K562 (cell line): ENCODE measurements around the gene FRMD4A. TPM values are rescaled to one million over a fixed set of nuclear protein-coding genes. Genes with fewer than 3 reads are reported as not detected.

Experiments
- ATAC-seq: fragments of 200-7000 bp; cut with Tn5 transposase; 3 replicates; pipeline ENCODE4 v1.9.1; 2020; ENCODE audit warnings: moderate library complexity
- BruUV-seq: library from RNA; stranded (reverse); fragments of 400-500 nt; replicated peaks from 2 replicates; lab custom pipeline; 2021; lab: Mats Ljungman, UMichigan
- CTCF ChIA-PET: fragments of 300-600 bp; formaldehyde crosslinking; extraction: SDS; loops from one replicate; lab custom pipeline; 2021; ENCODE audit warnings: low intra/inter-chr PET ratio; lab: Yijun Ruan, JAX
- POLR2A ChIA-PET: fragments of 300-600, 350-650 bp; sonication (Branson Sonifier 250); formaldehyde crosslinking; extraction: SDS; loops from one replicate; lab custom pipeline; 2021; ENCODE audit warnings: antibody characterized with exemption, inconsistent platforms; lab: Yijun Ruan, JAX
- DNase-seq, 4 experiments: peaks; one replicate each; pipeline versions ENCODE4 v3.0.0 to v3.0.0-alpha.2; 2011 to 2018; ENCODE audit warnings: low spot score in 3 of 4, mixed read lengths in 3 of 4; ENCODE audit errors: extremely low read depth in 1 of 4
- FAIRE-seq: peaks from 2 replicates; lab custom pipeline; 2011; peaks lifted over from hg19 to GRCh38; lab: Jason Lieb, UNC
- H2AFZ ChIP-seq: 2 replicates; pipeline ENCODE4 v1.6.0; 2011; ENCODE audit warnings: low read depth, low read length, control low read depth, inconsistent platforms
- H3K27ac ChIP-seq: fragments of 200-600 bp; 3 replicates; pipeline ENCODE4 v1.8.0; 2011; ENCODE audit warnings: low read depth, mild to moderate bottlenecking, control low read depth, inconsistent platforms, low read length, moderate library complexity, mixed read lengths; ENCODE audit errors: extremely low read depth
- H3K27me3 ChIP-seq, 2 experiments: fragments of 300-600 bp in 1 of 2; 2 replicates in 1 of 2; 3 replicates in 1 of 2; pipeline versions ENCODE4 v1.6.0 to v1.8.0; 2011; ENCODE audit warnings: inconsistent platforms in 2 of 2, low read length in 2 of 2, mild to moderate bottlenecking in 1 of 2, mixed read lengths in 1 of 2, moderate library complexity in 1 of 2; ENCODE audit not compliant: control insufficient read depth in 2 of 2, insufficient read depth in 2 of 2
- H3K36me3 ChIP-seq: fragments of 300-600 bp; 3 replicates; pipeline ENCODE4 v1.8.0; 2011; ENCODE audit warnings: mild to moderate bottlenecking, low read length, inconsistent platforms; ENCODE audit not compliant: control insufficient read depth, insufficient read depth
- H3K4me1 ChIP-seq, 2 experiments: fragments of 200-600 bp in 1 of 2; replicated peaks in 1 of 2; 2 replicates in 1 of 2; 3 replicates in 1 of 2; pipeline versions ENCODE4 v1.5.1 to v1.8.0; 2011; ENCODE audit warnings: inconsistent platforms in 2 of 2, low read length in 2 of 2, mild to moderate bottlenecking in 1 of 2, mixed read lengths in 1 of 2, moderate library complexity in 1 of 2; ENCODE audit not compliant: control insufficient read depth in 2 of 2, insufficient read depth in 2 of 2
- H3K4me2 ChIP-seq: 2 replicates; pipeline ENCODE4 v1.6.1; 2011; ENCODE audit warnings: low read length, control low read depth, inconsistent platforms, mixed read lengths; ENCODE audit not compliant: insufficient read depth
- H3K4me3 ChIP-seq: fragments of 200-600 bp; sonication (generic), shearing (Covaris generic); 2 replicates; pipeline ENCODE4 v1.5.1; 2016; ENCODE audit warnings: control low read depth, inconsistent platforms
- H3K79me2 ChIP-seq: fragments of 200-600 bp; 3 replicates; pipeline ENCODE4 v1.8.0; 2011; ENCODE audit warnings: low read length, inconsistent platforms; ENCODE audit not compliant: control insufficient read depth, insufficient read depth
- H3K9ac ChIP-seq, 2 experiments: 2 replicates each; pipeline versions ENCODE4 v1.6.0 to v1.6.1; 2011; ENCODE audit warnings: low read depth in 2 of 2, low read length in 2 of 2, control low read depth in 1 of 2, inconsistent platforms in 1 of 2, mild to moderate bottlenecking in 1 of 2, mixed read lengths in 1 of 2; ENCODE audit not compliant: insufficient read depth in 1 of 2
- H3K9me1 ChIP-seq: one replicate; pipeline ENCODE4 v1.6.0; 2011; ENCODE audit warnings: inconsistent platforms, mild to moderate bottlenecking, low read length, moderate library complexity; ENCODE audit not compliant: control insufficient read depth, insufficient read depth
- H3K9me3 ChIP-seq: replicated peaks from 2 replicates; pipeline ENCODE4 v1.5.1; 2011; ENCODE audit warnings: low read depth, low read length, inconsistent platforms; ENCODE audit not compliant: control insufficient read depth, insufficient read depth
- H4K20me1 ChIP-seq: replicated peaks from 2 replicates; pipeline ENCODE4 v1.6.1; 2011; ENCODE audit warnings: low read length, inconsistent platforms, mixed read lengths; ENCODE audit not compliant: control insufficient read depth, insufficient read depth
- ELF4 ChIP-seq: fragments of 450-650 bp; formaldehyde crosslinking; IDR thresholded peaks from 2 replicates; pipeline ENCODE4 v1.4.0; 2022; ENCODE audit warnings: missing genetic modification characterization
- HMGN3 ChIP-seq: IDR thresholded peaks from 2 replicates; pipeline ENCODE4 v1.6.1; 2011; ENCODE audit warnings: borderline replicate concordance, low read depth, mild to moderate bottlenecking, mixed read lengths, low read length; ENCODE audit not compliant: insufficient read length; ENCODE audit errors: extremely low read depth
- MAFG ChIP-seq: fragments of 450-650 bp; conservative IDR thresholded peaks from 2 replicates; pipeline ENCODE4 v1.6.1; 2016; ENCODE audit warnings: missing genetic modification characterization, missing compliant biosample characterization
- NR3C1 ChIP-seq: sonication (generic); formaldehyde crosslinking; IDR thresholded peaks from 2 replicates; pipeline ENCODE4 v1.8.1; 2022; ENCODE audit warnings: missing genetic modification reagents
- POLR2H ChIP-seq: IDR thresholded peaks from 2 replicates; pipeline ENCODE4 v1.6.1; 2016; ENCODE audit warnings: missing genetic modification characterization, low read depth, mild to moderate bottlenecking, control low read depth, missing compliant biosample characterization, moderate library complexity
- RBFOX2 ChIP-seq: fragments of 200-400 bp; formaldehyde crosslinking; IDR thresholded peaks from 2 replicates; pipeline ENCODE4 v1.6.1; 2017; ENCODE audit warnings: low read depth, mild to moderate bottlenecking, low read length, moderate library complexity
- RFX1 ChIP-seq: fragments of 450-650 bp; IDR thresholded peaks from 2 replicates; pipeline ENCODE4 v1.6.1; 2016; ENCODE audit warnings: mild to moderate bottlenecking, moderate library complexity
- RHOXF2B ChIP-seq: fragments of 250-450 bp; sonication (Bioruptor Pico); conservative IDR thresholded peaks from 2 replicates; pipeline ENCODE4 v1.5.1; 2021
- SRSF9 ChIP-seq: fragments of 200-400 bp; formaldehyde crosslinking; IDR thresholded peaks from 2 replicates; pipeline ENCODE4 v1.6.1; 2017; ENCODE audit warnings: low read depth, low read length, borderline replicate concordance
- TEAD1 ChIP-seq, 2 experiments: fragments of 450-650 bp in 1 of 2; sonication (generic) in 1 of 2; formaldehyde crosslinking; IDR thresholded peaks; 2 replicates each; pipeline versions ENCODE4 v1.4.0 to v1.8.0; 2020 to 2022; ENCODE audit warnings: mild to moderate bottlenecking in 2 of 2, missing genetic modification reagents in 1 of 2
- U2AF2 ChIP-seq: fragments of 200-400 bp; formaldehyde crosslinking; optimal IDR thresholded peaks from 2 replicates; pipeline ENCODE3; 2017; ENCODE audit warnings: low read depth, mild to moderate bottlenecking, low read length
- ZC3H4 ChIP-seq: sonication (generic); formaldehyde crosslinking; IDR thresholded peaks from 2 replicates; pipeline ENCODE4 v1.9.0; 2021; ENCODE audit warnings: missing genetic modification reagents, borderline replicate concordance
- ZNF41 ChIP-seq: fragments of 250-450 bp; sonication (Bioruptor Pico); conservative IDR thresholded peaks from 2 replicates; pipeline ENCODE4 v1.4.0; 2020; ENCODE audit warnings: mild to moderate bottlenecking
- ZNF589 ChIP-seq: fragments of 200-800 bp; sonication (Bioruptor generic); IDR thresholded peaks from 2 replicates; pipeline ENCODE4 v1.6.1; 2016; ENCODE audit warnings: low read depth, missing genetic modification characterization, missing compliant biosample characterization
- WGBS: fragments of 100-300 bp; shearing (Covaris generic); methylation state at CpG from one replicate; pipeline ENCODE4 v1.1.6; 2016; ENCODE audit warnings: low coverage, mixed read lengths; ENCODE audit not compliant: insufficient coverage; ENCODE audit errors: missing lambda C conversion rate; 5-methylcytosine and 5-hydroxymethylcytosine counted together
- in situ Hi-C: fragments of 300-500 bp; cut with MboI; formaldehyde crosslinking; loops from 4 replicates; pipeline ENCODE4 v1.15.0; 2018; ENCODE audit warnings: inconsistent platforms, mixed read lengths
- intact Hi-C: fragments of 100-400 bp; cut with micrococcal nuclease; formaldehyde crosslinking; loops from 2 replicates; pipeline ENCODE4 v1.14.2; 2022
- polyA plus RNA-seq, 8 experiments: library from polyadenylated mRNA; depleted of rRNA in 4 of 8; stranded (reverse) in 5 of 8; unstranded in 3 of 8; fragments of >200 nt; fragmentation: Nextera tagmentation in 2 of 8; fragmentation: Illumina TruSeq in 1 of 8; extraction: Ambion mirVana in 2 of 8; extraction: Trizol in 1 of 8; gene quantifications; 2 replicates each; pipeline versions ENCODE4 v1.2.1 to v1.2.3, GENCODE V29; 2011 to 2014; ENCODE audit warnings: inconsistent platforms in 1 of 8, missing spikeins in 1 of 8
- total RNA-seq, 7 experiments: library from RNA; depleted of rRNA in 6 of 7; stranded (reverse); fragments of >200 nt in 6 of 7; fragmentation: Illumina TruSeq in 2 of 7; extraction: Trizol in 2 of 7; gene quantifications; 2 replicates each; pipeline versions ENCODE4 v1.2.1 to v1.2.3, GENCODE V29; 2011 to 2021; ENCODE audit warnings: low replicate concordance in 1 of 7
- TF ChIP-seq, protein P1 (sequence below): sonication (generic); formaldehyde crosslinking; IDR thresholded peaks from 2 replicates; pipeline ENCODE4 v1.8.1; 2023; ENCODE audit warnings: mild to moderate bottlenecking, missing genetic modification reagents

The FRMD4A gene
- total and polyA plus RNA-seq, 9 of the 15 experiments (the other 6 are each of a cell fraction or from before 2014, with no cell fraction given) = 0.80 to 5.2 (median 3.0) TPM

- Histone ChIP-seq H3K9ac (no peak overlapping the region), H4K20me1 (0 out of 2 replicates have a peak, but pooled peaks cover under 1% of the 10 kb centered on the region), H3K36me3 (no peaks in the 10 kb centered on the region), H3K9me3 (no peaks in the 10 kb centered on the region), H3K27me3 (no peaks in the 10 kb centered on the region; a peak in 2 of 5 replicates), H3K4me3 (no peak overlapping the region), H3K27ac (no peak overlapping the region), H3K79me2 (no peaks in the 10 kb centered on the region), H3K9me1 (peaks cover under 1% of the 10 kb centered on the region), H2AFZ (no peak overlapping the region), H3K4me2 (no peak overlapping the region), H3K4me1 (no peaks in the 10 kb centered on the region)
- DNase-seq (no peak), FAIRE-seq (no peak), ATAC-seq (no peak)
- in situ Hi-C loops (no loop called here), intact Hi-C loops (no loop called here)
- BruUV-seq = no TSS peak
- TF ChIP-seq POLR2H (tag) = no peak
- TF ChIP-seq NR3C1 (CRISPR knock-in tag) = no peak
- TF ChIP-seq, protein P1, sequence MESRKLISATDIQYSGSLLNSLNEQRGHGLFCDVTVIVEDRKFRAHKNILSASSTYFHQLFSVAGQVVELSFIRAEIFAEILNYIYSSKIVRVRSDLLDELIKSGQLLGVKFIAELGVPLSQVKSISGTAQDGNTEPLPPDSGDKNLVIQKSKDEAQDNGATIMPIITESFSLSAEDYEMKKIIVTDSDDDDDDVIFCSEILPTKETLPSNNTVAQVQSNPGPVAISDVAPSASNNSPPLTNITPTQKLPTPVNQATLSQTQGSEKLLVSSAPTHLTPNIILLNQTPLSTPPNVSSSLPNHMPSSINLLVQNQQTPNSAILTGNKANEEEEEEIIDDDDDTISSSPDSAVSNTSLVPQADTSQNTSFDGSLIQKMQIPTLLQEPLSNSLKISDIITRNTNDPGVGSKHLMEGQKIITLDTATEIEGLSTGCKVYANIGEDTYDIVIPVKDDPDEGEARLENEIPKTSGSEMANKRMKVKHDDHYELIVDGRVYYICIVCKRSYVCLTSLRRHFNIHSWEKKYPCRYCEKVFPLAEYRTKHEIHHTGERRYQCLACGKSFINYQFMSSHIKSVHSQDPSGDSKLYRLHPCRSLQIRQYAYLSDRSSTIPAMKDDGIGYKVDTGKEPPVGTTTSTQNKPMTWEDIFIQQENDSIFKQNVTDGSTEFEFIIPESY (CRISPR knock-in tag) = no peak
- TF ChIP-seq ELF4 (CRISPR knock-in tag) = no peak
- no peak for TF ChIP-seq RHOXF2B (CRISPR knock-in tag)
- no peak for TF ChIP-seq ZNF589 (CRISPR knock-in tag)
- TF ChIP-seq RFX1 = no peak
- TF ChIP-seq U2AF2 = no peak
- TF ChIP-seq RBFOX2 = no peak
- TF ChIP-seq TEAD1 (CRISPR knock-in tag; IDR thresholded peaks at IDR 0.05) = no peak
- no peak for TF ChIP-seq ZC3H4 (CRISPR knock-in tag)
- TF ChIP-seq HMGN3 = no peak
- TF ChIP-seq SRSF9 = no peak
- no peak for TF ChIP-seq ZNF41 (CRISPR knock-in tag)
- TF ChIP-seq MAFG (tag) = no peak
- WGBS = 1% methylated on average over 6 of the region's 6 CpGs
- POLR2A ChIA-PET = no interaction called here
- CTCF ChIA-PET = no interaction called here
These were observed 406.5 kb downstream of the FRMD4A start for GRCh38 chr10:13924040-13924725.
